PFSK-1 (cell line): ENCODE results near the gene PRSS38.

Source experiments
- FOXP2 ChIP-seq: optimal IDR thresholded peaks from 2 replicates; pipeline ENCODE3; 2011; ENCODE audit warnings: borderline replicate concordance, control low read depth, inconsistent platforms; ENCODE audit not compliant: insufficient read depth; ENCODE audit errors: extremely low read length, extremely low read depth
- POLR2AphosphoS5 ChIP-seq: IDR thresholded peaks from 2 replicates; pipeline ENCODE4 v1.6.1; 2012; ENCODE audit warnings: low read depth, mild to moderate bottlenecking, control low read depth, low read length, moderate library complexity
- SIN3A ChIP-seq: IDR thresholded peaks from 2 replicates; pipeline ENCODE4 v1.6.1; 2012; ENCODE audit warnings: mild to moderate bottlenecking, low read length, moderate library complexity, borderline replicate concordance; ENCODE audit not compliant: insufficient read depth
- TAF1 ChIP-seq: IDR thresholded peaks from 2 replicates; pipeline ENCODE4 v1.6.1; 2012; ENCODE audit warnings: low read length, control low read depth, borderline replicate concordance; ENCODE audit not compliant: insufficient read depth
- TF ChIP-seq, protein P1 (sequence below), 2 experiments: IDR thresholded peaks; 2 replicates each; pipeline versions ENCODE4 v1.6.1 to v1.8.0; 2011 to 2012; ENCODE audit warnings: low read depth in 2 of 2, low read length in 2 of 2, control low read depth in 1 of 2, inconsistent platforms in 1 of 2, mild to moderate bottlenecking in 1 of 2, moderate library complexity in 1 of 2; ENCODE audit not compliant: insufficient read depth in 1 of 2

The PRSS38 gene

DNA sequence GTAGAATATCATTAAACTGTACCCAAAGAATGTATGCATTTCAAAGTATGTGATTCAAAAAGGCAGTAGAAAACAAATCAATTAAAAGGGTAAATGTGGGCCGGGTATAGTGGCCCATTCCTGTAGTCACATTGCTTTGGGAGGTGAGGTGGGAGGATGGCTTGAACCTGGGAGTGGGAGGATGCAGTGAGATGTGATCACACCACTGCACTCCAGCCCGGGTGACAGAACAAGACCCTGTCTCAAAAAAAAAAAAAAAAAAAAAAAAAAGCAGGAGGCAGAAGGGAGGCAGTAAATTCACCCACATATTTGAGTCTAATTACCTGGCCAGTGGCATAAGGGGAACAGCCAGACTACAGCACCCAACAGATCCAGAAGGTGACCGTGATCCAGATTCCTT lies 17.9 kb upstream of the PRSS38 start:
- TF ChIP-seq, protein P1, sequence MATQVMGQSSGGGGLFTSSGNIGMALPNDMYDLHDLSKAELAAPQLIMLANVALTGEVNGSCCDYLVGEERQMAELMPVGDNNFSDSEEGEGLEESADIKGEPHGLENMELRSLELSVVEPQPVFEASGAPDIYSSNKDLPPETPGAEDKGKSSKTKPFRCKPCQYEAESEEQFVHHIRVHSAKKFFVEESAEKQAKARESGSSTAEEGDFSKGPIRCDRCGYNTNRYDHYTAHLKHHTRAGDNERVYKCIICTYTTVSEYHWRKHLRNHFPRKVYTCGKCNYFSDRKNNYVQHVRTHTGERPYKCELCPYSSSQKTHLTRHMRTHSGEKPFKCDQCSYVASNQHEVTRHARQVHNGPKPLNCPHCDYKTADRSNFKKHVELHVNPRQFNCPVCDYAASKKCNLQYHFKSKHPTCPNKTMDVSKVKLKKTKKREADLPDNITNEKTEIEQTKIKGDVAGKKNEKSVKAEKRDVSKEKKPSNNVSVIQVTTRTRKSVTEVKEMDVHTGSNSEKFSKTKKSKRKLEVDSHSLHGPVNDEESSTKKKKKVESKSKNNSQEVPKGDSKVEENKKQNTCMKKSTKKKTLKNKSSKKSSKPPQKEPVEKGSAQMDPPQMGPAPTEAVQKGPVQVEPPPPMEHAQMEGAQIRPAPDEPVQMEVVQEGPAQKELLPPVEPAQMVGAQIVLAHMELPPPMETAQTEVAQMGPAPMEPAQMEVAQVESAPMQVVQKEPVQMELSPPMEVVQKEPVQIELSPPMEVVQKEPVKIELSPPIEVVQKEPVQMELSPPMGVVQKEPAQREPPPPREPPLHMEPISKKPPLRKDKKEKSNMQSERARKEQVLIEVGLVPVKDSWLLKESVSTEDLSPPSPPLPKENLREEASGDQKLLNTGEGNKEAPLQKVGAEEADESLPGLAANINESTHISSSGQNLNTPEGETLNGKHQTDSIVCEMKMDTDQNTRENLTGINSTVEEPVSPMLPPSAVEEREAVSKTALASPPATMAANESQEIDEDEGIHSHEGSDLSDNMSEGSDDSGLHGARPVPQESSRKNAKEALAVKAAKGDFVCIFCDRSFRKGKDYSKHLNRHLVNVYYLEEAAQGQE (IDR thresholded peaks at IDR 0.05; ENCODE audit: insufficient read depth in 1 of 2, low read depth in 2 of 2, low read length in 2 of 2), result no peak
- no peak for TF ChIP-seq FOXP2
- no peak for TF ChIP-seq SIN3A
- TF ChIP-seq TAF1, result no peak
- no peak for TF ChIP-seq POLR2AphosphoS5

DNA sequence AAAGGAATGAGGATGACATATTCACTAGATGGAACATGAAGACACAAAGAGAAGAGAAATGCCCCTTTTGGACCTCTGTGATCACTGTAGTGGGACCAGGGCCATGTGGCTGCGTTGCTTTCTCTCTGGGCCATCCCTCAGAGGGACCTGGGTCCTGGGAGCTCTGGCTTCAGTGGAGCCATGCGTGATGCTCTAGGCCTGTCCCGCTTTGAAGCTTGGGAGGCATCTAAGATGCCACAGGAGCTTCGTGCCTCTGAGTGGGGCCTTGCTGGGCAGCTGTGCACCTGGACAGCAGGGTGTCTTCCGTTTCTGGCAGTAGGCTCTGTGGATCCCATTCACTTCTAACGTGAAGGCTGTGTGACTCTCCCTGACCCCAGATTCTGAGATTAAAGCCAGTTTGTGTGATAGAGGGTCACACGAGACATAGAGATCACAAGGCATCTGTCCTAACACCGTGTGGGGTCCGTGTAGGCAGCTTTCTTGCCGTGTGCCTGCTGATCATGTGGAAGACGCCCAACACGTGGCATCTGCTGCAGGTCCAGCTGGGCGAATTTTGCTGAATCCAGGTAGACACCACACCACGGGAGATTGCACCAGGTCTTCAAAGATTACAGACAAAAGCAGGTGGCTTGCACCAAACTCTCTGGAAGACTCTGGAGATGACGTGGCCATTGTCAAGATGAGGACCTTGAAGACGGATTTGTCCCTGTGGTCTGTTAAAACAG lies 17.2 kb upstream of the PRSS38 start:
- TF ChIP-seq TAF1 (no peak), POLR2AphosphoS5 (no peak), SIN3A (no peak), FOXP2 (no peak)
- TF ChIP-seq, protein P1 (IDR thresholded peaks at IDR 0.05; ENCODE audit: insufficient read depth in 1 of 2, low read depth in 2 of 2, low read length in 2 of 2), result no peak

DNA sequence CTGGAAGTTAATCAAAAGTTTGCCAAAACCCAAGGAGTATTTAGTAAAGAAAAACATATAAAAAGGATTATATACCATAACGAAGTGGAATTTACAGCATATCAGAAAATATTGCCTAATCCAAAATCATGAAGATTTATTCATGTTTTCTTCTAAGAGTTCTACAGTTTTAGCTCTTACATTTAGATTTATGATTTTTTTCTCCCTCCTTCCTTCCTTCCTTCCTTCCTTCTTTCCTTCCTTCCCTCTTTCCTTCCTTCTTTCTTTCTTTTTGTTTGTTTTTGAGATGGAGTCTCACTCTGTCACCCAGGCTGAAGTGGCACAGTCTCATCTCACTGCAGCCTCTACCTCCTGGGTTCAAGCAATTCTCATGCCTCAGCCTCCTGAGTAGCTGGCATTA lies 15.7 kb upstream of the PRSS38 start:
- TF ChIP-seq FOXP2, result no peak
- TF ChIP-seq, protein P1 (IDR thresholded peaks at IDR 0.05; ENCODE audit: insufficient read depth in 1 of 2, low read depth in 2 of 2, low read length in 2 of 2), result no peak
- no peak for TF ChIP-seq POLR2AphosphoS5
- no peak for TF ChIP-seq SIN3A
- TF ChIP-seq TAF1, result no peak

DNA sequence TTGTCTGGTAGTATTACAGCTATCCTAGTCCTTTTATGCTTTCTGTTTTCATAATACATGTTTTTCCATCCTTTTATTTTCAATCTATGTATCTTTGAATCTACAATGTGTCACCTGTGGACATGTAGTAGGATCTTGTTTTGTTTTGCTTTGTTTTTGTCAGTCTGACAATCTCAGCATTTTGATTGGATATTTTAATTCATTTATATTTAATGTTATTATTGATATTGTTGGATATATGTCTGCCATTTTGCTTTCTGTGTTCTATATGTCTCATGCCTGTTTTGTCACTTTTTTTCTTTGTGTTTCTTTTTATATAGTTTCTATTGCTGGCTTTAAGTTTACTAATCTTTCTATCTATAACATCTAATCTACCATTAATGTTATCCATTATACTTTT lies 11.5 kb upstream of the PRSS38 start:
- no peak for TF ChIP-seq POLR2AphosphoS5
- TF ChIP-seq TAF1, result no peak
- no peak for TF ChIP-seq SIN3A
- TF ChIP-seq FOXP2, result no peak
- TF ChIP-seq, protein P1 (IDR thresholded peaks at IDR 0.05; ENCODE audit: insufficient read depth in 1 of 2, low read depth in 2 of 2, low read length in 2 of 2), result no peak
